Loucy (cell line): ENCODE measurements around the gene CREBL2.
"Not testable (repeated sequence)": the region's sequence is repeated elsewhere in the genome, so short reads cannot be mapped to it uniquely, and the experiment has no call there.

ENCODE experiments used
- H2AFZ ChIP-seq: fragments of 200-600 bp; sonication (generic); 2 replicates; pipeline ENCODE4 v1.6.0; 2016; ENCODE audit warnings: antibody characterized with exemption, mild to moderate bottlenecking, low read length, moderate library complexity
- H3F3A ChIP-seq: fragments of 200-600 bp; 2 replicates; pipeline ENCODE4 v1.6.0; 2016; ENCODE audit warnings: antibody characterized with exemption, low read depth, mild to moderate bottlenecking
- H3K27me3 ChIP-seq: fragments of 200-600 bp; sonication (generic); 2 replicates; pipeline ENCODE4 v1.6.1; 2014; ENCODE audit warnings: low read length, mild to moderate bottlenecking; ENCODE audit not compliant: insufficient read depth, poor library complexity, severe bottlenecking
- H3K36me3 ChIP-seq: fragments of 200-600 bp; sonication (generic); 2 replicates; pipeline ENCODE4 v1.6.1; 2016; ENCODE audit warnings: low read length; ENCODE audit not compliant: insufficient read depth
- H3K4me1 ChIP-seq: fragments of 200-600 bp; sonication (generic); 2 replicates; pipeline ENCODE4 v1.5.1; 2014; ENCODE audit warnings: low read length, mild to moderate bottlenecking; ENCODE audit not compliant: insufficient read depth, poor library complexity, severe bottlenecking
- H3K4me2 ChIP-seq: fragments of 200-600 bp; sonication (generic); 2 replicates; pipeline ENCODE4 v1.6.0; 2014; ENCODE audit warnings: antibody characterized with exemption, low read length, low read depth, mild to moderate bottlenecking; ENCODE audit not compliant: poor library complexity, severe bottlenecking
- H3K4me3 ChIP-seq: fragments of 200-600 bp; sonication (generic); 2 replicates; pipeline ENCODE4 v1.5.1; 2014; ENCODE audit warnings: low read length, mild to moderate bottlenecking, mixed read lengths; ENCODE audit not compliant: poor library complexity, severe bottlenecking
- H3K79me2 ChIP-seq: fragments of 200-600 bp; sonication (generic); 2 replicates; pipeline ENCODE4 v1.6.1; 2014; ENCODE audit warnings: low read length; ENCODE audit not compliant: insufficient read depth
- H3K9ac ChIP-seq: fragments of 200-600 bp; sonication (generic); 2 replicates; pipeline ENCODE4 v1.6.0; 2014; ENCODE audit warnings: mild to moderate bottlenecking, low read depth, low read length, moderate library complexity; ENCODE audit not compliant: poor library complexity, severe bottlenecking
- H3K9me2 ChIP-seq: fragments of 200-600 bp; sonication (generic); replicated peaks from 2 replicates; pipeline ENCODE4 v1.6.1; 2016; ENCODE audit warnings: low read depth, low read length, mixed read lengths
- H3K9me3 ChIP-seq: fragments of 200-600 bp; sonication (generic); 2 replicates; pipeline ENCODE4 v1.6.1; 2014; ENCODE audit warnings: mild to moderate bottlenecking, antibody characterized with exemption, low read length, low read depth; ENCODE audit not compliant: insufficient read depth
- H4K20me1 ChIP-seq: fragments of 200-600 bp; sonication (generic); 2 replicates; pipeline ENCODE4 v1.6.0; 2014; ENCODE audit warnings: antibody characterized with exemption, low read length, mild to moderate bottlenecking; ENCODE audit not compliant: insufficient read depth, poor library complexity, severe bottlenecking
- EZH2phosphoT487 ChIP-seq: fragments of 200-600 bp; IDR thresholded peaks from 2 replicates; pipeline ENCODE4 v1.6.1; 2018; ENCODE audit warnings: antibody characterized with exemption, mild to moderate bottlenecking, moderate library complexity, borderline replicate concordance
- TF ChIP-seq, protein P1 (sequence below): fragments of 200-600 bp; sonication (generic); conservative IDR thresholded peaks from 2 replicates; pipeline ENCODE4 v1.5.1; 2014; ENCODE audit warnings: mild to moderate bottlenecking, antibody characterized with exemption, low read length

Gene CREBL2

DNA sequence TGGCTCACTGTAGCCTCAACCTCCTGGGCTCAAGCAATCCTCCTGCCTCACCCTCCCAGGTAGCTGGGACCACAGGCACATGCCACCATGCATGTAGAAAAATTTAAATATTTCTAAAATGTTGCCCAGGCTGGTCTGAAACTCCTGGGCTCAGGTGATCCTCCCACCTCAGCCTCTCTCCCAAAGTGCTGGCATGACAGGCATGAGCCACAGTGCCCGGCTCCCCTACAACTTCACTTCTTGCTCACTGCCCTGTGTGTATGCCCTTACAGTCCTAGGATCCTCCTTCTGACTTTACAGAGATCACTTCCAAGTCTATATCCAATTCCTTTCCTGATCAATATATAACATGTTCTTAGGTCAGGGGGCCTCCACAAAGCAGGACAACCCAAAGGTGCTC lies 23.8 kb upstream of the CREBL2 start:
- Histone ChIP-seq H3K79me2 (no peaks in the 10 kb centered on the region), H2AFZ (no peak overlapping the region), H3K4me2 (no peak overlapping the region), H3K27me3 (no peaks in the 10 kb centered on the region), H3K4me1 (no peaks in the 10 kb centered on the region), H3K36me3 (no peaks in the 10 kb centered on the region), H4K20me1 (no peaks in the 10 kb centered on the region), H3K9me2 (no peaks in the 10 kb centered on the region), H3K9ac (no peak overlapping the region), H3F3A (no peaks in the 10 kb centered on the region), H3K9me3 (no peaks in the 10 kb centered on the region), H3K4me3 (no peak overlapping the region)
- TF ChIP-seq, protein P1, sequence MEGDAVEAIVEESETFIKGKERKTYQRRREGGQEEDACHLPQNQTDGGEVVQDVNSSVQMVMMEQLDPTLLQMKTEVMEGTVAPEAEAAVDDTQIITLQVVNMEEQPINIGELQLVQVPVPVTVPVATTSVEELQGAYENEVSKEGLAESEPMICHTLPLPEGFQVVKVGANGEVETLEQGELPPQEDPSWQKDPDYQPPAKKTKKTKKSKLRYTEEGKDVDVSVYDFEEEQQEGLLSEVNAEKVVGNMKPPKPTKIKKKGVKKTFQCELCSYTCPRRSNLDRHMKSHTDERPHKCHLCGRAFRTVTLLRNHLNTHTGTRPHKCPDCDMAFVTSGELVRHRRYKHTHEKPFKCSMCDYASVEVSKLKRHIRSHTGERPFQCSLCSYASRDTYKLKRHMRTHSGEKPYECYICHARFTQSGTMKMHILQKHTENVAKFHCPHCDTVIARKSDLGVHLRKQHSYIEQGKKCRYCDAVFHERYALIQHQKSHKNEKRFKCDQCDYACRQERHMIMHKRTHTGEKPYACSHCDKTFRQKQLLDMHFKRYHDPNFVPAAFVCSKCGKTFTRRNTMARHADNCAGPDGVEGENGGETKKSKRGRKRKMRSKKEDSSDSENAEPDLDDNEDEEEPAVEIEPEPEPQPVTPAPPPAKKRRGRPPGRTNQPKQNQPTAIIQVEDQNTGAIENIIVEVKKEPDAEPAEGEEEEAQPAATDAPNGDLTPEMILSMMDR, result no peak
- no peak for TF ChIP-seq EZH2phosphoT487

DNA sequence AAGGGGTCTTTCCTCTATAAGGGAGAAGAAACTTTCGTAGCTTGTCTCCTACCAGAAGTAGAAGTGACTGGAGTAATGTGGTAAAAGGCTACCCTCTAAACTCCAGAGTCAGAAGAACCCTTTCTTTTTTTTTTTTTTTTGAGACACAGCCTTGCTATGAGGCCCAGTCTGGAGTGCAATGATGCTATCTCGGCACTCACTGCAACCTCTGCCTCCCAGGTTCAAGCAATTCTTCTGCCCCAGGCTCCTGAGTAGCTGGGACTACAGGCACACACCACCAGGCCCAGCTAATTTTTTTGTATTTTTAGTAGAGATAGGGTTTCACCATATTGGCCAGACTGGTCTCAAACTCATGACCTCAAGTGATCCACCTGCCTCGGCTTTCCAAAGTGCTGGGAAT lies 23.2 kb upstream of the CREBL2 start:
- H3K9me2 ChIP-seq, H3K4me1 ChIP-seq, H3K4me2 ChIP-seq, H2AFZ ChIP-seq, H4K20me1 ChIP-seq, H3K4me3 ChIP-seq, H3K9ac ChIP-seq, H3K27me3 ChIP-seq, H3K79me2 ChIP-seq, H3K9me3 ChIP-seq, H3K36me3 ChIP-seq, H3F3A ChIP-seq: not testable (repeated sequence)

DNA sequence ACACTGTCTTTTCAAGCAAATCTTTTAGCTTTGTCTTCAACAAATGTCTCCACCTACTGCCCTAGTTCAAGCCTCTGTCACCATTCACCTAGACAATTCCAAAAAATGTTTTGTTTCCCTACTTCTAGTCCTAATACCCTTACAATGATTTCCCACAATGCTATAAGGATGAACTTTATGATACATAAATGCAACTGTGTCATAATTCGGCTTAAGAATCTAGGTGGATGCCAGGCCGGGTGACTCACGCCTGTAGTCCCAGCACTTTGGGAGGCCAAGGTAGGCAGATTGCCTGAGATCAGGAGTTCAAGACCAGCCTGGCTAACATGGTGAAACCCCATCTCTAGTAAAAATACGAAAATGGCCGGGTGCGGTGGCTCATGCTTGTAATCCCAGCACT lies 20.7 kb upstream of the CREBL2 start:
- Histone ChIP-seq H3K4me3 (no peak overlapping the region), H3K27me3 (no peaks in the 10 kb centered on the region), H3K9ac (no peak overlapping the region), H3K9me2 (no peaks in the 10 kb centered on the region), H3K36me3 (no peaks in the 10 kb centered on the region), H3K4me1 (no peaks in the 10 kb centered on the region), H3K4me2 (no peak overlapping the region), H3K79me2 (no peaks in the 10 kb centered on the region), H3K9me3 (no peaks in the 10 kb centered on the region), H2AFZ (no peak overlapping the region), H3F3A (no peaks in the 10 kb centered on the region), H4K20me1 (no peaks in the 10 kb centered on the region)
- TF ChIP-seq EZH2phosphoT487, result no peak
- TF ChIP-seq, protein P1, result no peak

DNA sequence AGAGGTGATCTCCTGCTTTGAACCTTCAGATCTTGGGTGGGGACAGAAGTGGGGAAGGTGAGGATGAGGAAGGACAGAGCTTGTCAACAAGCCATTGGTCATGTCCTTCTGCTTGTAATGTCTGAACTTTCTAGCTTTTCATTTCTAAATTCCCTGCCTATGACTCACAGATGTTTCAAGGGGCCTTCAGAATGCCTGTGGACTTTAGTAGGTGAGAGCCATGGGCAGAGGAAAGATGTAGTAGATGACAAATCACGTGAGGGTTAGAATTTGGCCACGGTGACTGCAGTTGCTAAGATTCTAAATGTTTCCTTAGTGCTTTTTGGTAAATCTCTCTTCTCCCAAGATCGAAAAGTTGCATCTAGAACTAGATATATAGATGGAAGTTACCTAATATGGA lies 18.7 kb upstream of the CREBL2 start:
- Histone ChIP-seq H3K4me1 (no peaks in the 10 kb centered on the region), H3K9me2 (no peaks in the 10 kb centered on the region), H3K27me3 (no peaks in the 10 kb centered on the region), H3K4me2 (no peak overlapping the region), H3K4me3 (no peak overlapping the region), H3K36me3 (no peaks in the 10 kb centered on the region), H4K20me1 (no peaks in the 10 kb centered on the region), H3K9me3 (no peaks in the 10 kb centered on the region), H3K79me2 (no peaks in the 10 kb centered on the region), H2AFZ (no peak overlapping the region), H3K9ac (no peak overlapping the region), H3F3A (no peaks in the 10 kb centered on the region)
- TF ChIP-seq, protein P1, result no peak
- TF ChIP-seq EZH2phosphoT487, result no peak

DNA sequence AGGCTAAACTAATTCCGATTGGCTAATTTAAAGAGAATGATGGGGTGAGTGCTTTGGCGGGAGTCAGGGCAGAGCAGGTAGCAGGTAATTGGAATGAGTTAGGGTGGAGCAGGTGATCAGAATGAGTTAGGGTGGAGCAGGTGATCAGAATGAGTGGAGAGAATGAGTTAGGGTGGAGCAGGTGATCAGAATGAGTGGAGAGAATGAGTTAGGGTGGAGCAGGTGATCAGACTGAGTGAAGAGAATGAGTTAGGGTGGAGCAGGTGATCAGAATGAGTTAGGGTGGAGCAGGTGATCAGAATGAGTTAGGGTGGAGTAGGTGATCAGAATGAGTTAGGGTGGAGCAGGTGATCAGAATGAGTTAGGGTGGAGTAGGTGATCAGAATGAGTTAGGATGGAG lies 15.7 kb upstream of the CREBL2 start:
- not testable (repeated sequence) for H3K4me3 ChIP-seq, H3K9me2 ChIP-seq, H3K79me2 ChIP-seq, H2AFZ ChIP-seq, H3K4me1 ChIP-seq, H3K36me3 ChIP-seq, H4K20me1 ChIP-seq, H3K27me3 ChIP-seq, H3F3A ChIP-seq, H3K4me2 ChIP-seq, H3K9me3 ChIP-seq, H3K9ac ChIP-seq
